C4-2B (cell line): ENCODE measurements around the gene EEIG1.

Experiments used
- ZFX ChIP-seq: fragments of 450-650 bp; IDR thresholded peaks from 2 replicates; pipeline ENCODE4 v1.6.1; 2017
- TF ChIP-seq, protein P1 (sequence below): fragments of 450-650 bp; conservative IDR thresholded peaks from 2 replicates; pipeline ENCODE4 v1.5.1; 2017; ENCODE audit warnings: mild to moderate bottlenecking

DNA sequence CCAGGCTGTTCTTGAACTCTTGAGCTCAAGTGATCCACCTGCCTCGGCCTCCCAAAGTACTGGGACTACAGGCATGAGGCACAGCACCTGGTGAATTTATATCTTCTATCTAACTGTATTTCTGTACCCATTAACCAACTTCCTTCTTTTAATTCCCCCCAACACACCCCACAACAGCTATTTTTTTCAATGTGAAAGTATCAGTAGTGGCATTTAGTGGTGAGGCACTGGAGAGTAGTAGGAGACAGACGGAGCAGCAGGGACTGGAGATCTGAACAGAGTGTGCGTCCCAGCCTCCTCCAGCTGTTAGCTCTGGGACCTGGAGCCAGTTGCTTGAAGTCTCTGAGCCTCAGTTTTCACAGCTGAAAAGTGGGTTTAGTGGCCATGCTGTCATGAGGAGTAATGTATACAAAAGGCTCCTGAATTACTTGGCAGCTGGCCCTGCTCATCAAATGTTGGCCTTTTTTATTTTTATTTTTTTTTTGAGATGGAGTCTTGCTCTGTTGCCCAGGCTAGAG lies 11.0 kb upstream of the EEIG1 start:
- TF ChIP-seq, protein P1, sequence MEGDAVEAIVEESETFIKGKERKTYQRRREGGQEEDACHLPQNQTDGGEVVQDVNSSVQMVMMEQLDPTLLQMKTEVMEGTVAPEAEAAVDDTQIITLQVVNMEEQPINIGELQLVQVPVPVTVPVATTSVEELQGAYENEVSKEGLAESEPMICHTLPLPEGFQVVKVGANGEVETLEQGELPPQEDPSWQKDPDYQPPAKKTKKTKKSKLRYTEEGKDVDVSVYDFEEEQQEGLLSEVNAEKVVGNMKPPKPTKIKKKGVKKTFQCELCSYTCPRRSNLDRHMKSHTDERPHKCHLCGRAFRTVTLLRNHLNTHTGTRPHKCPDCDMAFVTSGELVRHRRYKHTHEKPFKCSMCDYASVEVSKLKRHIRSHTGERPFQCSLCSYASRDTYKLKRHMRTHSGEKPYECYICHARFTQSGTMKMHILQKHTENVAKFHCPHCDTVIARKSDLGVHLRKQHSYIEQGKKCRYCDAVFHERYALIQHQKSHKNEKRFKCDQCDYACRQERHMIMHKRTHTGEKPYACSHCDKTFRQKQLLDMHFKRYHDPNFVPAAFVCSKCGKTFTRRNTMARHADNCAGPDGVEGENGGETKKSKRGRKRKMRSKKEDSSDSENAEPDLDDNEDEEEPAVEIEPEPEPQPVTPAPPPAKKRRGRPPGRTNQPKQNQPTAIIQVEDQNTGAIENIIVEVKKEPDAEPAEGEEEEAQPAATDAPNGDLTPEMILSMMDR, result no peak
- TF ChIP-seq ZFX, result no peak
